Renal cortical epithelial cell (primary cell): Measurements from ENCODE around the gene MAN2A2. TPM values are rescaled to one million over a fixed set of nuclear protein-coding genes. Genes with fewer than 3 reads are reported as not detected.

Experiments used
- DNase-seq: peaks from one replicate; pipeline ENCODE4 v3.0.0-alpha.2; 2011; ENCODE audit warnings: low read depth
- total RNA-seq: library from RNA; depleted of rRNA; stranded (reverse); fragments of >200 nt; gene quantifications from 2 replicates; pipeline ENCODE4 v1.2.3, GENCODE V29; 2014

Gene MAN2A2
- total RNA-seq, 1 donor from 2014 or later: 31.3 TPM

GRCh38 chr15:90960298-90961091 lies 57.4 kb downstream of the MAN2A2 start:
- no peak for DNase-seq

GRCh38 chr15:90962021-90962420 lies 58.9 kb downstream of the MAN2A2 start:
- DNase-seq: no peak

- no peak for DNase-seq
These were observed 63.2 kb downstream of the MAN2A2 start for GRCh38 chr15:90966262-90966661.

GRCh38 chr15:90967206-90967605 lies 64.1 kb downstream of the MAN2A2 start:
- DNase-seq: no peak

- no peak for DNase-seq
These were observed 65.3 kb downstream of the MAN2A2 start for GRCh38 chr15:90968434-90968833.

GRCh38 chr15:90970274-90970673 lies 67.2 kb downstream of the MAN2A2 start:
- DNase-seq: no peak

- DNase-seq: no peak
These were observed 69.0 kb downstream of the MAN2A2 start for GRCh38 chr15:90972133-90972532.

Other genes with a start within 250 kb of the MAN2A2 start
- gene BLM, start 186.0 kb upstream of the MAN2A2 start, total RNA-seq: 0.89 and 4.3 TPM in 2 replicates
- gene FURIN, start 34.7 kb upstream of the MAN2A2 start, total RNA-seq: 59.2 and 124 TPM in 2 replicates
- 3.3 and 7.1 TPM in 2 replicates for gene FES, start 18.8 kb upstream of the MAN2A2 start, total RNA-seq
- gene HDDC3, start 29.2 kb downstream of the MAN2A2 start, total RNA-seq: 13.0 and 17.1 TPM in 2 replicates
- gene UNC45A, start 32.0 kb downstream of the MAN2A2 start, total RNA-seq: 71.0 and 74.1 TPM in 2 replicates
- gene RCCD1, start 51.6 kb downstream of the MAN2A2 start, total RNA-seq: 10.1 and 15.7 TPM in 2 replicates
- gene PRC1, start 91.2 kb downstream of the MAN2A2 start, total RNA-seq: 18.4 and 93.3 TPM in 2 replicates
- gene VPS33B, start 119.3 kb downstream of the MAN2A2 start, total RNA-seq: 13.8 and 22.4 TPM in 2 replicates
- under 0.01 and 0.52 TPM in 2 replicates for gene SV2B, start 197.0 kb downstream of the MAN2A2 start, total RNA-seq